PC-3 (cell line): ENCODE data around the gene SLIT1.

Experiments used
- EZH2 ChIP-seq: fragments of 300-600 bp; sonication (generic); IDR thresholded peaks from one replicate; pipeline ENCODE4 v1.6.1; 2017; ENCODE audit warnings: antibody characterized with exemption, mild to moderate bottlenecking, low read length; ENCODE audit not compliant: unreplicated experiment
- TF ChIP-seq, protein P1 (sequence below): fragments of 300-600 bp; sonication (generic); conservative IDR thresholded peaks from 2 replicates; pipeline ENCODE4 v1.5.1; 2017; ENCODE audit warnings: antibody characterized with exemption, low read depth, mild to moderate bottlenecking, low read length

DNA sequence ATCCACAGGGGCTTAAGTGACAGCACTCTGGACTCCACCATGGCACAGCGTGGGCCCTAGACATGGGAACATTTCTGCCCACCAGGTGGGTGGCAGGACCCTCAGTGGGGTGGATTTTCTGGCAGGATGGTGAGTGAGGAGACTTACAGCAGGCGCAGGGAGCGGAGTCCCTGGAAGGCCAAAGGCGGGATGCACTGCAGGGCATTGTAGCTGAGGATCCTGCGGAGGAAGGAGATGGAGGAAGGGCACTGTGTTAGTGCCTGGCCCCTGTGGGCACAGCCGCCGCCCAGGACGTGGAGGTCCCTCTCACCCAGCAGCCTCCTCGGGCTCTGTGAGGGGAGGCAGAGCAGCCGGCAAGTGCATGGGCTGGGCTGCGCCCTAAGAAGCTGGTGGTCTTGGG lies 154.3 kb downstream of the SLIT1 start:
- TF ChIP-seq, protein P1, sequence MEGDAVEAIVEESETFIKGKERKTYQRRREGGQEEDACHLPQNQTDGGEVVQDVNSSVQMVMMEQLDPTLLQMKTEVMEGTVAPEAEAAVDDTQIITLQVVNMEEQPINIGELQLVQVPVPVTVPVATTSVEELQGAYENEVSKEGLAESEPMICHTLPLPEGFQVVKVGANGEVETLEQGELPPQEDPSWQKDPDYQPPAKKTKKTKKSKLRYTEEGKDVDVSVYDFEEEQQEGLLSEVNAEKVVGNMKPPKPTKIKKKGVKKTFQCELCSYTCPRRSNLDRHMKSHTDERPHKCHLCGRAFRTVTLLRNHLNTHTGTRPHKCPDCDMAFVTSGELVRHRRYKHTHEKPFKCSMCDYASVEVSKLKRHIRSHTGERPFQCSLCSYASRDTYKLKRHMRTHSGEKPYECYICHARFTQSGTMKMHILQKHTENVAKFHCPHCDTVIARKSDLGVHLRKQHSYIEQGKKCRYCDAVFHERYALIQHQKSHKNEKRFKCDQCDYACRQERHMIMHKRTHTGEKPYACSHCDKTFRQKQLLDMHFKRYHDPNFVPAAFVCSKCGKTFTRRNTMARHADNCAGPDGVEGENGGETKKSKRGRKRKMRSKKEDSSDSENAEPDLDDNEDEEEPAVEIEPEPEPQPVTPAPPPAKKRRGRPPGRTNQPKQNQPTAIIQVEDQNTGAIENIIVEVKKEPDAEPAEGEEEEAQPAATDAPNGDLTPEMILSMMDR: no peak
- no peak for TF ChIP-seq EZH2
